GM12878 (cell line): ENCODE measurements around the gene MGRN1. TPM values are rescaled to one million over a fixed set of nuclear protein-coding genes. Genes with fewer than 3 reads are reported as not detected.

ENCODE experiments used
- ATAC-seq: fragments of 200-7000 bp; cut with Tn5 transposase; 3 replicates; pipeline ENCODE4 v1.9.1; 2020; ENCODE audit warnings: mild to moderate bottlenecking, moderate library complexity
- BruUV-seq: library from RNA; stranded (reverse); fragments of 400-500 nt; replicated peaks from 2 replicates; lab custom pipeline; 2021; lab: Mats Ljungman, UMichigan
- CTCF ChIA-PET: fragments of 300-600 bp; sonication (Branson Sonifier 250); formaldehyde crosslinking; extraction: SDS; loops from one replicate; lab custom pipeline; 2021; ENCODE audit warnings: inconsistent platforms; lab: Yijun Ruan, JAX
- POLR2A ChIA-PET: fragments of 350-600 bp; formaldehyde crosslinking; extraction: SDS; loops from one replicate; lab custom pipeline; 2021; ENCODE audit warnings: inconsistent platforms; lab: Charles Lee
- RAD21 ChIA-PET: fragments of 300-600 bp; sonication (Branson Sonifier 250); formaldehyde crosslinking; loops from one replicate; lab custom pipeline; 2023; ENCODE audit warnings: antibody characterized with exemption; ENCODE audit not compliant: unreplicated experiment; lab: Charles Lee
- SMC1A ChIA-PET: fragments of 300-600 bp; sonication (Branson Sonifier 250); formaldehyde crosslinking; loops from one replicate; lab custom pipeline; 2023; ENCODE audit not compliant: unreplicated experiment, uncharacterized antibody; lab: Charles Lee
- DNase-seq: peaks from one replicate; pipeline ENCODE4 v3.0.0-alpha.2; 2011; ENCODE audit warnings: low read depth, low spot score
- FAIRE-seq: peaks from 3 replicates; lab custom pipeline; 2011; peaks lifted over from hg19 to GRCh38; lab: Jason Lieb, UNC
- H2AFZ ChIP-seq: 2 replicates; pipeline ENCODE4 v1.6.0; 2011; ENCODE audit warnings: low read depth, low read length, control low read depth; ENCODE audit not compliant: control insufficient read depth
- H3K27ac ChIP-seq: 2 replicates; pipeline ENCODE4 v1.5.1; 2011; ENCODE audit warnings: control low read depth; ENCODE audit not compliant: control insufficient read depth, insufficient read depth
- H3K27me3 ChIP-seq, 2 experiments: replicated peaks in 1 of 2; 2 replicates each; pipeline versions ENCODE4 v1.6.0 to v1.6.1; 2011; ENCODE audit warnings: low read length in 1 of 2; ENCODE audit not compliant: control insufficient read depth in 2 of 2, insufficient read depth in 2 of 2
- H3K36me3 ChIP-seq, 2 experiments: 2 replicates each; pipeline ENCODE4 v1.5.1; 2011; ENCODE audit warnings: low read length in 1 of 2; ENCODE audit not compliant: control insufficient read depth in 2 of 2, insufficient read depth in 2 of 2
- H3K4me1 ChIP-seq: 2 replicates; pipeline ENCODE4 v1.6.1; 2011; ENCODE audit warnings: mild to moderate bottlenecking, low read length, moderate library complexity, mixed read lengths; ENCODE audit not compliant: control insufficient read depth, insufficient read depth
- H3K4me2 ChIP-seq: 2 replicates; pipeline ENCODE4 v1.6.0; 2011; ENCODE audit warnings: control low read depth; ENCODE audit not compliant: control insufficient read depth, insufficient read depth
- H3K4me3 ChIP-seq: fragments of 200-600 bp; sonication (generic); 2 replicates; pipeline ENCODE4 v1.5.1; 2016
- H3K79me2 ChIP-seq: 2 replicates; pipeline ENCODE4 v1.6.0; 2011; ENCODE audit warnings: low read length; ENCODE audit not compliant: control insufficient read depth, insufficient read depth
- H3K9ac ChIP-seq: 2 replicates; pipeline ENCODE4 v1.8.0; 2011; ENCODE audit warnings: low read length, control low read depth, mixed read lengths; ENCODE audit not compliant: control insufficient read depth, insufficient read depth
- H3K9me3 ChIP-seq: replicated peaks from 3 replicates; pipeline ENCODE4 v1.5.1; 2011; ENCODE audit warnings: mild to moderate bottlenecking, low read length; ENCODE audit not compliant: control insufficient read depth, insufficient read depth
- H4K20me1 ChIP-seq: 2 replicates; pipeline ENCODE4 v1.6.0; 2011; ENCODE audit not compliant: control insufficient read depth, insufficient read depth
- EED ChIP-seq: sonication (generic); IDR thresholded peaks from 2 replicates; pipeline ENCODE4 v1.6.1; 2016; ENCODE audit warnings: antibody characterized with exemption, low read depth
- EP300 ChIP-seq, 2 experiments: fragments of 150-350 bp in 1 of 2; IDR thresholded peaks; 2 replicates each; pipeline ENCODE4 v1.6.1; 2011 to 2012; ENCODE audit warnings: low read depth in 2 of 2, low read length in 2 of 2, borderline replicate concordance in 1 of 2, improper control_type of control experiment in 1 of 2, inconsistent platforms in 1 of 2; ENCODE audit not compliant: control insufficient read depth in 1 of 2
- IRF3 ChIP-seq: fragments of 450-650 bp; IDR thresholded peaks from 2 replicates; pipeline ENCODE4 v1.6.1; 2014; ENCODE audit warnings: mild to moderate bottlenecking
- NRF1 ChIP-seq: conservative IDR thresholded peaks from 2 replicates; pipeline ENCODE4 v1.6.1; 2011; ENCODE audit warnings: mild to moderate bottlenecking, low read depth, low read length, improper control_type of control experiment
- SIX5 ChIP-seq: IDR thresholded peaks from 2 replicates; pipeline ENCODE4 v1.6.1; 2011; ENCODE audit warnings: mild to moderate bottlenecking, low read depth, low read length, moderate library complexity; ENCODE audit not compliant: severe bottlenecking
- STAT1 ChIP-seq: fragments of 450-650 bp; conservative IDR thresholded peaks from 2 replicates; pipeline ENCODE4 v1.6.1; 2014; ENCODE audit warnings: antibody characterized with exemption, mild to moderate bottlenecking
- STAT3 ChIP-seq: IDR thresholded peaks from 2 replicates; pipeline ENCODE4 v1.6.1; 2011; ENCODE audit warnings: low read depth, low read length, improper control_type of control experiment
- TARDBP ChIP-seq: IDR thresholded peaks from 2 replicates; pipeline ENCODE4 v1.6.1; 2016; ENCODE audit warnings: borderline replicate concordance
- USF1 ChIP-seq: IDR thresholded peaks from 2 replicates; pipeline ENCODE4 v1.6.1; 2011; ENCODE audit warnings: borderline replicate concordance, low read depth, mild to moderate bottlenecking, moderate library complexity, mixed read lengths, low read length; ENCODE audit not compliant: insufficient read depth; ENCODE audit errors: extremely low read length
- ZNF592 ChIP-seq: fragments of 450-650 bp; IDR thresholded peaks from 2 replicates; pipeline ENCODE4 v1.6.1; 2017; ENCODE audit warnings: mild to moderate bottlenecking, moderate library complexity
- ZNF687 ChIP-seq: fragments of 450-650 bp; IDR thresholded peaks from 2 replicates; pipeline ENCODE4 v1.6.1; 2017; ENCODE audit warnings: mild to moderate bottlenecking, moderate library complexity
- WGBS: methylation state at CpG from one replicate; pipeline ENCODE4 v1.1.6; 2016; ENCODE audit warnings: low lambda C conversion rate; ENCODE audit not compliant: insufficient replicate concordance, insufficient coverage; ENCODE audit errors: missing lambda C conversion rate; 5-methylcytosine and 5-hydroxymethylcytosine counted together
- in situ Hi-C: fragments of 300-500 bp; cut with MboI; formaldehyde crosslinking; loops from 9 replicates; pipeline ENCODE4 v1.14.3; 2018; ENCODE audit warnings: mixed read lengths
- intact Hi-C: fragments of 100-400 bp; cut with micrococcal nuclease; formaldehyde crosslinking; loops from one replicate; pipeline ENCODE4 v1.14.2; 2022; ENCODE audit not compliant: unreplicated experiment
- polyA plus RNA-seq, 11 experiments: library from polyadenylated mRNA; depleted of rRNA in 4 of 11; unstranded in 6 of 11; stranded (reverse) in 5 of 11; fragments of >200 nt; fragmentation: Nextera tagmentation in 4 of 11; fragmentation: Illumina TruSeq in 1 of 11; extraction: Ambion mirVana in 4 of 11; extraction: Trizol in 1 of 11; gene quantifications; 1 replicate in 1 of 11; 2 replicates in 10 of 11; pipeline versions ENCODE4 v1.2.1 to v1.2.3, GENCODE V29; 2011 to 2016; ENCODE audit warnings: inconsistent platforms in 2 of 11, missing spikeins in 2 of 11, low read depth in 1 of 11
- total RNA-seq, 4 experiments: library from RNA; depleted of rRNA in 3 of 4; stranded (reverse); fragments of >200 nt in 3 of 4; fragmentation: Illumina TruSeq in 1 of 4; extraction: Trizol in 1 of 4; gene quantifications; 2 replicates each; pipeline versions ENCODE4 v1.2.1 to v1.2.3, GENCODE V29; 2013 to 2021

The MGRN1 gene
- total and polyA plus RNA-seq, 10 of the 15 experiments (the other 5 are each of a cell fraction or from before 2014, with no cell fraction given), result 0.35 to 86.7 (median 14.6) TPM

GRCh38 chr16:4601036-4601863 is 23.4 kb upstream of the MGRN1 start:
- ATAC-seq, result no peak
- no peak overlapping the region for H3K4me3 ChIP-seq
- in situ Hi-C loops, result no loop called here
- CTCF ChIA-PET, result no interaction called here
- no peak for FAIRE-seq
- POLR2A ChIA-PET, result no interaction called here
- RAD21 ChIA-PET, result no interaction called here
- H3K27ac ChIP-seq, result no peak overlapping the region
- 48% methylated on average over 18 of the region's 18 CpGs for WGBS
- no peak for DNase-seq
- H3K27me3 ChIP-seq, result no peaks in the 10 kb centered on the region; a peak in 1 of 4 replicates
- H2AFZ ChIP-seq, result no peak overlapping the region
- no peak overlapping the region for H3K4me2 ChIP-seq
- H4K20me1 ChIP-seq, result no peaks in the 10 kb centered on the region
- no peak overlapping the region for H3K9ac ChIP-seq
- H3K9me3 ChIP-seq, result no peaks in the 10 kb centered on the region
- intact Hi-C loops, result no loop called here
- BruUV-seq, result no TSS peak
- SMC1A ChIA-PET, result no interaction called here
- no peaks in the 10 kb centered on the region for H3K79me2 ChIP-seq
- no peaks in the 10 kb centered on the region for H3K4me1 ChIP-seq
- H3K36me3 ChIP-seq, result no peaks in the 10 kb centered on the region
- TF ChIP-seq STAT3 (no peak), EP300 (IDR thresholded peaks at IDR 0.05; ENCODE audit: borderline replicate concordance in 1 of 2, control insufficient read depth in 1 of 2, low read depth in 2 of 2, low read length in 2 of 2) (no peak), NRF1 (no peak), IRF3 (no peak), TARDBP (no peak), ZNF687 (no peak), USF1 (no peak), SIX5 (no peak), ZNF592 (no peak), STAT1 (no peak), EED (no peak)
